Subcutaneous adipose tissue (tissue), 4 donors: ENCODE measurements around the gene RAPGEF4. TPM values are rescaled to one million over a fixed set of nuclear protein-coding genes. Genes with fewer than 3 reads are reported as not detected.

Experiments
- CTCF ChIP-seq: fragments of 450-650 bp; IDR thresholded peaks from one replicate; pipeline ENCODE4 v1.5.1; 2016; ENCODE audit warnings: low read depth, mild to moderate bottlenecking, control low read depth, antibody characterized with exemption, moderate library complexity
- total RNA-seq, 4 donors: library from RNA; depleted of rRNA; stranded (reverse); fragments of >200 nt; gene quantifications; one replicate each; pipeline ENCODE4 v1.1.0, GENCODE V29; 2016

Gene RAPGEF4
- total RNA-seq, 4 donors from 2014 or later, result 7.0 to 15.0 (median 11.2) TPM

GRCh38 chr2:172904236-172904635 lies 168.6 kb downstream of the RAPGEF4 start:
- no peak for TF ChIP-seq CTCF

GRCh38 chr2:172905937-172906811 lies 170.5 kb downstream of the RAPGEF4 start:
- no peak for TF ChIP-seq CTCF

GRCh38 chr2:172908275-172908674 lies 172.6 kb downstream of the RAPGEF4 start:
- TF ChIP-seq CTCF, result no peak

- no peak for TF ChIP-seq CTCF
Observed at GRCh38 chr2:172909454-172909853, 173.8 kb downstream of the RAPGEF4 start.

- no peak for TF ChIP-seq CTCF
Observed at GRCh38 chr2:172912266-172912665, 176.6 kb downstream of the RAPGEF4 start.

GRCh38 chr2:172914341-172915008 lies 178.8 kb downstream of the RAPGEF4 start:
- no peak for TF ChIP-seq CTCF

GRCh38 chr2:172917716-172918115 lies 182.1 kb downstream of the RAPGEF4 start:
- TF ChIP-seq CTCF, result no peak
